Umbilical cord (tissue), 2 donors: ENCODE measurements around the gene CHI3L1. TPM values are rescaled to one million over a fixed set of nuclear protein-coding genes. Genes with fewer than 3 reads are reported as not detected.
"Not testable (repeated sequence)": the region's sequence is repeated elsewhere in the genome, so short reads cannot be mapped to it uniquely, and the experiment has no call there.

ENCODE experiments used
- DNase-seq: peaks from one replicate; pipeline ENCODE4 v3.0.0-alpha.2; 2015; ENCODE audit warnings: low spot score
- total RNA-seq: library from RNA; depleted of rRNA; stranded (reverse); fragments of >200 nt; gene quantifications from one replicate; pipeline ENCODE4 v1.2.3, GENCODE V29; 2014; ENCODE audit warnings: low replicate concordance; ENCODE audit not compliant: insufficient read depth

Gene CHI3L1
- 5.8 TPM for total RNA-seq

DNA sequence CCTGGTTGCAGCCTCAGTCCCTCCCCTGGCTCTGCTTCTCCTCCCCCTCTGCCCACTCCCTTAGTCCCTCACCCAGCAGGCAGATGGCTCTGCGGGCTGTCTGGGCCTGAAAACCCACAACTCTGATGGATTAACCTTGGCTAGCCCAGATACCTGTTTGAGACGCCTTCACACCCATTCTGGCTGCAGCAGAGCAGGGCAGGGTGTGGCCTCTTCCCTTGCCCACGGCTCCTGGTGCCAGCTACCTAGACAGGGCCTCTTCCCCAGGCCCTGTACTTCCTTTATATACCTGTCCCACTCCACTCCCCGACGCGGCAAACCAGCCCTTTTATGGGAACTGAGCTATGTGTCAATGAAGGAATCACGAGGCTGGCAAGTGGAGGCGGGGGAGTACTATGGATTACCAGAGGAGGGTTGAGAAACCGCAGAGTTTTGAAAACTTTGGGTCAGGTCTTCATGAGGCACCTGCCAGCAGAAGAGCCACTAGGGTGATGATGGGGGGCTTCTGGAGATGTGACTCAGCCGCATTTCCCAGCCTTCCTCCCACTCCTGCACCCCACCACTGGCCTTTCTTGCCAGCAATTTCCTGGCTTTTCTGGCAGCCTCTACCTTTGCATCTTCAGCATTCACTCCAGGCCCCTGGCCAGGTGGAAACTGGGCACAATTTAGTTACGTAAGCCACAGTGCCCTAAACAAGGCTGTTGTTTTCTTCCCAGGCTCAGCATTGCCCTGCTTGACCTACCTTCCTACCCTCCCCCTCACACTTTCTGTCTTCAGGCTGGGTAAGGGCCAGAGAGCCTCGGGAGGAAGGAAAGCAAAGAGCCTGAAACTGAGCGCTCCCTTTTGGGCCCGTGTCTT is at the start of gene CHI3L1:
CHI3L1 (minus strand) TSS at position 259 of the 858 bp plus-strand sequence; CDS start at position 178, 81 bp downstream.
- DNase-seq, result no peak

DNA sequence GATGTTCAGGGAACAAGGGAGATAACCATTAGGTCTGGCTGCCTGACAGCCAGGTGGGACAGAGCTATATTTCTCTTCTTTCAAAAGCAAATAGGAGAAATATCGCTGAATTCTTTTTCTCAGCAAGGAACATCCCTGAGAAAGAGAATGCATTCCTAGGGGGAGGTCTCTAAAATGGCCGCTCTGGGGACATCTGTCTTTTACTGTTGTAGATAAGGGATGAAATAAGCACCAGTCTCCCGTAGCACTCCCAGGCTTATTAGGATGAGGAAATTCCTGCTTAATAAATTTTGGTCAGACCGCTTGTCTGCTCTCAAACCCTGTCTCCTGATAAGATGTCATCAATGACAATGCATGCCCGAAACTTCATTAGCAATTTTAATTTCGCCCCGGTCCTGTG is 48.4 kb upstream of the CHI3L1 start:
- DNase-seq, result not testable (repeated sequence)

DNA sequence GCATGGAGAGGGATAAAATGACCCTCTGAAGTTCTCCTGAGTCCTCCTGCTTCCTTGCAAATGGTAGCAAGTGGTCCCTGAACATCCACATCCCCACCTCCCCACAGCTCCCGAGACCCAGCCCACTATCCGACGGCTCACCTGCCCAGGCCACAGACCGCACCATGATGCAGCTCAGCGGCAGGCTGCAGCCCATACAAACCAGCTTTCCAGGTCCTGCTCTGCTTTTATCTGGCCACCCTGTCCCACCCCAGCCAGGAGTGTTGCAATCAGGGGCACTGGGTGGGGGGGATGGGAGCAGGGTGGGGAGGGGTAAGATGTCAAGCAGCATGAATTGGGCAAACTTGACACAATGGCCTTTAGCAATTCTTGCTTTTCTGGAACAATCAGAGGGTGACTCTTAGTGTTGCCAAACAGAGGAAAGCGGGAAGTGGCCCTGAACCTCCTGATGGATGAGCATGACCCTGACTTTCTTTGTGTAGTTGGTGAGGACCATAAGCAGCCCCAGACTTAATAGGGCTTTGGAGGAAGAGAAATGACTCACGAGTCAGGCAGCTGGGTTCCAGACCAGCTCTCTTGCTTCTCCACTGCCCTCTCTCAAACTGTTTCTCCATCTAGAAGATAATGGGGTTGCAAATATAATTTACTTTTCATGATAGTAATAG is 43.1 kb upstream of the CHI3L1 start, which contains the start of gene CHIT1:
CHIT1 (minus strand) TSS at position 203 of the 665 bp plus-strand sequence; CDS start at position 166, 37 bp downstream.
- DNase-seq, result no peak

DNA sequence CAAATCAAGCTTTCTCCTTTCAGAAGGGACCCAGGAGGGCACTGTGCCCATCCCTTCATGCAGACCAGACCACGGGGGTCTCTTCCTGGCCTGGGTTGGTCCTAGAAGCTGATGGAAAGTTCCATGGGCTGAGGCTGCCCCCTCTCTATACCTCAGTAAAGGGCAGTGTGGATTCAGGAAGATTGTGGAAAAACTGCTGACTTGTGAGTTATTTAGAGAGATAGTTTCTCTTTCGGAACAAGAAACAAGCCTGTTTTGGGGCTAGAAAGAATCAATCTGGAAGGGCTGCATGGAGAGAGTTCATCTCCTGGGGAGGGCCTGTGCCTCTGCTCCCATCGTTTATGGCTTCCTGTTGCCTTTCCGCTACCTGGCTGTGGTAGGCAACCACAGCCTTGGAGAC is 42.2 kb upstream of the CHI3L1 start:
- DNase-seq, result no peak

DNA sequence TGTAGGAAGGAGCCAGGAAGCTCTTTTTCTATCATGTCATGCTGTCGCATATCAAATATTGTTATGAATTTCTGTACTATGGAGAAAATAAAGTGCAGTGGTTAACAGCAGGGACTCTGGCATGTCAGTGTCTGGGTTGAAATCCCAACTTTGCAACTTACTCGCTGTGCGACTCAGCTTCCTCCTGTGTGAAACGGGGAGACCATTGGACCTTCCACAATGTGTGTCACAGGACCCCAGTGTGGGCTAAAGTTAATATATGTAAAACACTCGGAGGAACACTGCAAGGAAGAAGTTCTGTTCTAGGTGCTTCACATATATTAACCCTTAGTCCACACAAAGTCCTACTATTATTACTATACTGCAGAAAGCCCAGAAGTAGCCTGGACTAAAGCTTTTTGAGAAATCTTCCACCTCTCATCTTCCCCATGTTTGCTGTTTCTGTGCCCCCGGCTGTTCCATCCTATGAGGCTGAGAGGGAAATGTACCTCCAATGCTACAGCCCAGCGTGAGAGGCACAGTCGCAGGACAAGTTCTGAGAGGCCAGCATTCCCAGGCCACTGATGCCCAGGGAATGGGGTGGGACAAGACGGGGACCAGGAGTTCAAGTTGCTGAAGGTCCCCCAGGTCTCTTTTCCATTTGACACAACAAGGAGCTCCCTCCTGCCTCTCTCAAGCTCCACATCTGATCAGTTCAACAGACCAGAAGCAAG is 41.0 kb upstream of the CHI3L1 start:
- no peak for DNase-seq

DNA sequence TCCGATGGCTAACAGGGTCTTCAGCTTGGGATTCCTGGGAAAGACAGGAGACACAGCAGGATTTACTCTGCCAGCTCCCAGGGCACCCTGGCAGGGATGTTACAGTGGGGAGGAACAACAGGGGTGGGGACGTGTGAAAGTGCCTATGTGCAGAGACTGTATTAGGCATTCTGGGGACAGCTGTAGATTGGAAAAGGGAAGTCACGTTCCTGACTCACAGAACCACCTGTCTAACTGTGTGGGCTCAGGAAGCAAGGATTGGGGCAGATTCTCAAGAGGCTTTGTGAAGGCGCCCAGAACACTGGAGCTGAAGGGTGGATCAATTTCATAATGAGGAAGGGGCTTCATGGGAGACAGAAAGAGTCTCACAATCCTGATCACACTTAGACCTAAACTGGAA is 38.6 kb upstream of the CHI3L1 start:
- DNase-seq, result no peak

- no peak for DNase-seq
Measured at GRCh38 chr1:203223012-203223775, 36.7 kb upstream of the CHI3L1 start.

DNA sequence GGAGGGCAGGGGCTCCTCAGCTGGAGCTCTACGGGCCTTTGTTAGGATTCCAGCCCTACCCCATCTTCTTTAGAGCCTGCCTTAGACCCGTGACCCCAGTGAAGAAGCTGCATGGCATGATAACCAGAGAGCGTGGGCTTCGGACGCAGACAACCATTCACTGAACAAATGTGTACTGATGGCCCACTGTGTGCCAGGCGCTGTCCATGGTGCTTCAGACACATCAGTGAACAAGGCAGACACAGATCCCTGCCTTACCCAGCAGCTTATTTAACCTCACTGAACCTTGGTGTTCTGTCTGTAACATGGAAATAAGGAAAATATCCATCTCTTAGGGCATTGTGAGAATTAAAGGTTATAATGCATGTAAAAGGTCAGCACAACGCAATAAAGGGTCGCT is 33.4 kb upstream of the CHI3L1 start:
- DNase-seq, result no peak

DNA sequence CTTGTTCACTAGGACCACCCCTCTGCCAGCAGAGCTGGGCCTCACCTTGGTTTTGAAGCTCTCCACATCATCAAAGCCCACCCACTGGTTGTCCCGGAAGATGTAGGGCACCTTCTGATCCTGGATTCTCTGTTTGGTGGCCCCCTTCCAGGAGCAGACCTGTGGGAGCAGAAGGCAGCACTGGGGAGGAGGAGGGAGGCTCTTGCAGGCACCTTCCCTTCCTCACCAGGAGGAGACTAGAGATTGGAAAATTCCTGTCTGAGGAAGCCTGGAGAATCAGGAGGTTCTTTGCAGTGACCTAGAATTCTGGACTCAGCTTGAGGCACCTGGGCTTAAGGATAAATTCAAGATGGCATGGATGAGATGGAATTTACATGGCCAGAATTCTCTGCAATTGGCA is 32.7 kb upstream of the CHI3L1 start:
- no peak for DNase-seq

DNA sequence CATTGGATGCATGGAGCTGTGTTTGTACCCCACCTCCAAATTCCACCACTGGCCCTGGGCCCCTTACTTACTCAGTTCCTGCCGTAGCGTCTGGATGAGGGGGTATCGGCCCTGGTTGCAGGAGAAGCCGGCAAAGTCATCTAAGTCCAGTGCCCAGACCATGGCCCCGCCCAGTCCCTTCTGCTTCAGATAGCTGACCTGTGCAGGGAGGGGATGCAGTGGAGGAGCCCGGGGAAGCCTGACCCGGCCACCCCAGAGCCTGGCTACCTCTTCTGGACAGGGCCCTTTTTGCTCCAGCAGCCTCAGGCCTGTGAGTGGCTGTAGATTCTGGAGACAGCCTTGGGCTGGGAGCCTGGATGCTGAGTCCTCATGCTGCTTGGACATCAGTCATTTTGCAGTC is 31.2 kb upstream of the CHI3L1 start:
- DNase-seq, result no peak

GRCh38 chr1:203217139-203217655 is 30.7 kb upstream of the CHI3L1 start:
- DNase-seq, result no peak

DNA sequence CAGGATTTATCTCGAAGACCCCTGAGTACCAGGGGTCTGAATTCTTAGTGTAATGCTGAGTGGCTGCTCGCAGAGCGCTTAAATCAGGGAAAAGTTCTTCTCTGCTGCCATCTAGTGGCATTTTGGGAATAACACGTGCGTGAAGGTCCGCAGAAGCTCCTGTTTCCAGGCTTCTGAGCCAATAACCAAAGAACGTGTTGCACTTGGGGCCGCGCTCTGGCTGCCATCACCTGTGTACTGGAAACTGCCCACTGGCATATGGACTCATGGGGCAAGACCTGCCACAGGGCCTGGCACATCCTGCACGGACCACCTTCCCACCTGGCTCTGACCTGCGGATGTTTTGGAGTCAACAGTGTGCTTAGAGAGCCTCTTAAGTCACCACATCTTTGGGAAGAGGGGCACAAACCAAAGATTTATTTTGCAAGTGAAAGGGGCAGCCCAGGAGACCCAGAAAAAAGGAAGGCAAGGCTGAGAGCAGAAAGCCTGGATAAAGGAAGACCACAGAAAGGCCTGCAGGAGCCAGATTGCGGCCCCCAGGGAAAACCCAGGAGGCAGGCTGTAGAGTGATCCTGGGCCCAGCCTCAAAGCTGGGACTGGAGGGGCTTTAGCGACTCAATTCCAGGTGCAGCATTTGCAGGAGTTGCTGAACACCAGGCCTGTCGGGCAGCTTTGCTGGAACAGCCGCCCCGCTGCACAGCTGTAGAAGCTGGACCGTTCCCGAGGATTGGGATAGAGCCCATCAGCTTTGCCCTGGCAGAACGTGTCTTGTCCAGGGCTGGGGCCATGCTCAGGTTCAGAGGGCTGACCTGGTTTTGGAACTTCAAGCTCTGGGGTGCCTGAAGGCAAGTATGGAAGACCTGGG is 30.0 kb upstream of the CHI3L1 start:
- peak; percentile 78 for DNase-seq

- DNase-seq, result no peak
Measured at GRCh38 chr1:203215573-203215972, 29.1 kb upstream of the CHI3L1 start.

GRCh38 chr1:203214871-203215270 is 28.4 kb upstream of the CHI3L1 start:
- DNase-seq, result no peak

DNA sequence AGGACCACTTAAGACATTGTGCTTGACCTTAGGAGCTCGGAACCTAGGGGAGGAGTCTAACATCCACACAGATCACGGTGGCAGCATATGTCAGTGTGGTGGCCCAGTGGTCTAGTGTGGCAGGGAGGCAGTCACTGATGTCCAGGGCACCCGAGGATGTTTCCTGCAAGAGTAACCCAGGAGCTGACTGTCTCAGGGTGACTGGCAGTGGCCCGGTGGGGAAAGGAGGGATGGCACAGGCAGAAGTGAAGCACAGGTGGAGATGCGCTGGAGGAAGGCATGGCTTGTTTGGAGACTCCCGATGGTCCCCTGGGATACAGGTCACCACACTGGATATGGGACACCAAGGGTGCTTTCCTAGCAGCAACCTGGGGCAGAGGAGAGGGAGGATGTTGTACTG is 26.6 kb upstream of the CHI3L1 start:
- no peak for DNase-seq

DNA sequence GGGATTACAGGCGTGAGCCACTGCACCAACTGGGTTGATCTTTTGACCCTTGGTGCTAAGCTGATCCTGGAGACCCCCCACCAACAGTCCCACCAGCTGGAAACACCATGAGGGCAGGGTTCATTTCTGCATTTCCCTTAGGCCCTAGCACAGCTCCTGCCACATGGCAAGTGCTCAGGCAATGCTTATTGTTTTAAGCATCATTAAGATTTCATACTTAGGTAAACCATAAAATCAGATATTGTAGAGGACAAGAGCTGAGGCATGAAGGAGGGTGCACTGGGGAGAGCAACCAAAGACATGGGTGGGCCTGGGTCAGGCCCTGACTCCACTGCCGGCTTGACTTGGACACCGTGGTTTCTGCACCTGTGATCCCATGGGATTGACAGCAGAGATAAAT is 25.3 kb upstream of the CHI3L1 start:
- DNase-seq, result no peak

- DNase-seq, result no peak
Measured at GRCh38 chr1:203210988-203211387, 24.5 kb upstream of the CHI3L1 start.

DNA sequence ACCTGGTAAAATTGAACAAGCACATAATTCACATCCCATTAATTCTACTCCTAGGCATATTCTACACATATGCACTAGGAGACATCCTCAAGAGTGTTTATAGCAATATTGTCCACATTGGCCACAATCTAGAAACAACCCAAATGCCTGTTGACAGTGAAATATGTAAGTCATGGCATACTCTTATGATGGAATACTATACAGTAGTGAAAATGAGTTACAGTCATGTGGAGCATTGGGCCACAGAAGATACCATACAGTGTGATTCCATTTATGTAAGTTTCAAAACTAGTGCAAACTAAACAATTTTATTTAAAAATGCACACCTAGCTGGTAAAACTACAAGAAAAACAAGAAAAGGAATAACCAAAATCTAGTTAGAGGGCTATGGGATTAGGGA is 23.8 kb upstream of the CHI3L1 start:
- no peak for DNase-seq

- DNase-seq, result no peak
Measured at GRCh38 chr1:203208181-203208580, 21.7 kb upstream of the CHI3L1 start.

DNA sequence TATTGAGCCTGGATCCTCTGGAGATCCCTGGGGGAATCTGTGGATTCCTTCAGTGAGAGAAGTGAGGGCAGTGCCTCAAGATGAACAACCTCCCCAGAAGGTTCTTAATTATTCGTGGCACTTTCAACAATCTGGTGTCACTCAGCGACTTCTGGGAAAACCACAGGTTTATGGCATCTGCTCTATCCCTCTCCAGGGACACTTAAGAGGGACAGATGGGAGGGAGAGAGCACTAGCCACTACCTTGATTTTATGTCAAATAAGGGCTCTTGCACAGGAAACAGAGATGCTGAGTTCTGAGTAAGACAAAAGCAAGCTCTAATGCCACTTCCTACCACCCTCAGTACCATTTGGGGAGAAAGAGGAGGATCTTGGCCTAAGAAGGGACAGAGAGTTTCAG is 21.2 kb upstream of the CHI3L1 start:
- DNase-seq, result no peak
